T-helper 2 cell treated with Interferon-gamma antibody and Interleukin-4, amounts not matched to agents 5 μg/mL and 100 μg/mL, for 36 hours (primary cell): ENCODE data around the gene RANBP1.
"Not testable (repeated sequence)": the region's sequence is repeated elsewhere in the genome, so short reads cannot be mapped to it uniquely, and the experiment has no call there.

ENCODE experiments used
- DNase-seq: peaks from one replicate; pipeline ENCODE4 v3.0.0; 2021; ENCODE audit warnings: low spot score
- H3K27ac Mint-ChIP-seq: one replicate; pipeline ENCODE4 v1.8.0; 2021; ENCODE audit warnings: mild to moderate bottlenecking, mixed read lengths
- H3K27me3 Mint-ChIP-seq: one replicate; pipeline ENCODE4 v1.8.0; 2021; ENCODE audit warnings: low read depth, mixed read lengths
- H3K36me3 Mint-ChIP-seq: one replicate; pipeline ENCODE4 v1.8.0; 2021; ENCODE audit warnings: low read depth, mixed read lengths
- H3K4me1 Mint-ChIP-seq: one replicate; pipeline ENCODE4 v1.8.0; 2021; ENCODE audit warnings: low read depth, mixed read lengths
- H3K4me3 Mint-ChIP-seq: one replicate; pipeline ENCODE4 v1.8.0; 2022; ENCODE audit warnings: mild to moderate bottlenecking, moderate library complexity, mixed read lengths
- H3K9me3 Mint-ChIP-seq: one replicate; pipeline ENCODE4 v1.8.0; 2021; ENCODE audit warnings: mixed read lengths

The RANBP1 gene

DNA sequence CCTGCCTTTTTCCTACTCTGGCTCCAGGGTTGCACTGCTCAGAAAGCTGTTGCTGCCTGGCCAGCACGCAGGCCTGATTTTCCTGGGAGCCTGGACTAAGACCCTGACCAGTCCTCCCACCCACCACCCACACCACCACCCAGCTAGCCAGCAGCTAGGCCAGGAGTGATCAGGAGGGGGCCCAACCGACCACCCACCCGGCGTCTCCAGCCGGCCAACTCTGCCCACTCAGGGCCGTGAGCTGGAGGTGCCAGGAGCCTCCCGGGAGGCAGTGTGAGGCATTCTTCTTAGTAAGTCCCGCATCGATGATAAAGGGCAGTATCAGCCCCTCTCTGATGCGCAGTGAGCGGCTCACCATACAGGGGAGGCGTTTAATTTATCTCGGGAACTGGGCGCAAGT, 43.6 kb downstream of the RANBP1 start:
- H3K36me3 Mint-ChIP-seq, H3K9me3 Mint-ChIP-seq, H3K4me3 Mint-ChIP-seq, H3K4me1 Mint-ChIP-seq, H3K27ac Mint-ChIP-seq, H3K27me3 Mint-ChIP-seq, DNase-seq: not testable (repeated sequence)

DNA sequence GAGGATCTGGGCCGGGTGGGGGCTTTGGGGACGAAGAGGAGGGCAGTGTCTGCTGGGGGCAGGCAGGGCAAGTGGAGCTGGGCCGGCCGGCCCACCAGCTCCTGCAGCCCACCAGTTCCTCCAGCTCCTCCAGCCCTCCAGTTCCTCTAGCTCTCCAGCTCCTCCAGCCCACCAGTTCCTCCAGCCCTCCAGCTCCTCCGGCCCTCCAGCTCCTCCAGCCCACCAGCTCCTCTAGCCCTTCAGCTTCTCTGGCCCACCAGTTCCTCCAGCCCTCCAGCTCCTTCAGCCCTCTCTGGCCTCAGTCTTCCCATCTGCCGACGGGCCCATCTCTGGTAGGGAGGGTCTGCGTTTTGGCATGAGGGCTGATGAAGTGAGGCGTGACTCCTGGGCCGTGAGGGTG, 44.1 kb downstream of the RANBP1 start:
- peaks cover 6% of the 10 kb centered on the region for H3K9me3 Mint-ChIP-seq
- H3K27me3 Mint-ChIP-seq, result peaks cover 4% of the 10 kb centered on the region
- DNase-seq, result no peak
- H3K27ac Mint-ChIP-seq, result no peak overlapping the region
- no peaks in the 10 kb centered on the region for H3K36me3 Mint-ChIP-seq
- H3K4me1 Mint-ChIP-seq, result no peaks in the 10 kb centered on the region
- no peak overlapping the region for H3K4me3 Mint-ChIP-seq

DNA sequence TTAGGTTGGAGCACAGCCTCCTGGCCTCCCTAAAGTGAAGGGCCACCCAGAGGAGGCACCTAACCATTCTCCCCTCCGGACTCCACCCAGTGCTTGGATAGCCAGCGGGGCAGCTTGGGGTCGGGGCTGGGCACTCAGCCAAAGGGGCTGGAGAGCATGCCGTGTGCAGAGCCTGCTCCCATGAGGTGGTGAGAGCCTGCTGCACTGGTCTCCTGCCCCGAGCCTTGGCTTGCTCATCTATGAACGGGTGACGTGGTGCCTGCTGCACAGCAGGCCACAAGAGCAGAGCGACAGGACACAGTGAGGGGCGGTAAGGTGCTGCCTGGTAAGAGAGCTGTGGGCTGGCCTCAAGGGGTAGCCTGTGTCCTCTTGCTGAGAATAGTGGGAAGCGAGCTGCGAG, 49.0 kb downstream of the RANBP1 start:
- Mint-ChIP-seq H3K4me1 (no peaks in the 10 kb centered on the region), H3K27me3 (no peaks in the 10 kb centered on the region), H3K4me3 (no peak overlapping the region), H3K9me3 (peaks cover 6% of the 10 kb centered on the region), H3K36me3 (no peaks in the 10 kb centered on the region), H3K27ac (no peak overlapping the region)
- no peak for DNase-seq

DNA sequence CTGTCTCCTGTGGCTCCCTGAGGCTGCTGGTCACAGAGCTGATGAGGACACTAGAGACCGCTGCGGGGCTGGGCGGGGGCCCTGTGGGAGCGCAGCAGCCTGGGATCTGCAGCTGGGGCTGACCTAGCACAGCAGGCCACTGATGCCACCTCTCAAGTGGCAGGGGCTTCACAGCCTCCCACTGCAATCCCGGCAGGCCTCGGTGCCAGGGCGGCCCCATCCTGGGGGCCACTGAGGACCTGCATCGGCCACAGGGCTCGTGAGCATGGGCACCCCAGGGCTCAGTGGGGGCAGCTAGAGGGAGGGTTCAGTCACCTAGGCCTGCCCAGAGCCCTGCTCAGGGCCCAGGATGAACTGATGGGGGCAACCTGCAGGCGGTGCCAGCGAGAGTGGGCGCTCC, 49.5 kb downstream of the RANBP1 start:
- H3K36me3 Mint-ChIP-seq, result no peaks in the 10 kb centered on the region
- no peak overlapping the region for H3K4me3 Mint-ChIP-seq
- H3K9me3 Mint-ChIP-seq, result peaks cover 6% of the 10 kb centered on the region
- no peak for DNase-seq
- no peak overlapping the region for H3K27ac Mint-ChIP-seq
- H3K27me3 Mint-ChIP-seq, result no peaks in the 10 kb centered on the region
- H3K4me1 Mint-ChIP-seq, result no peaks in the 10 kb centered on the region

DNA sequence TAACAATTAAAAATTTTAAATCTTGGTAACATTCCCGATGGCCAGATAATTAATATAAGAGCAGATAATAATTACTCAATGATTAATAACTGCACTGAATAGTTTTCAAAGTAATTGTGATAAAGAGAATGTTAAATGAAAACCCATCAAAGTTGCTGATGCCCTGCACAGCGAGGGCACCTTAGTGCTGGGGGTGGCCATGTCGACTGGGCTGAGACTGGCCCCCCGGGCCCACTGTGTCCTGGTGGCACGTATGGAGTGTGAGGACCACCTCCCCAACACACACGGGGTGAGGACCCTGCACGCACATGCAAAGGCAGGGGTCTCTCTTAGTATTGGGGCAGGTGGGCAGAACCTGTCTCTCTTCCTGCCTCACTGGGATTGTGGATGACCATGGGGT, 50.0 kb downstream of the RANBP1 start:
- no peaks in the 10 kb centered on the region for H3K27me3 Mint-ChIP-seq
- DNase-seq, result no peak
- no peak overlapping the region for H3K4me3 Mint-ChIP-seq
- H3K36me3 Mint-ChIP-seq, result no peaks in the 10 kb centered on the region
- H3K4me1 Mint-ChIP-seq, result no peaks in the 10 kb centered on the region
- peaks cover 6% of the 10 kb centered on the region for H3K9me3 Mint-ChIP-seq
- H3K27ac Mint-ChIP-seq, result no peak overlapping the region

DNA sequence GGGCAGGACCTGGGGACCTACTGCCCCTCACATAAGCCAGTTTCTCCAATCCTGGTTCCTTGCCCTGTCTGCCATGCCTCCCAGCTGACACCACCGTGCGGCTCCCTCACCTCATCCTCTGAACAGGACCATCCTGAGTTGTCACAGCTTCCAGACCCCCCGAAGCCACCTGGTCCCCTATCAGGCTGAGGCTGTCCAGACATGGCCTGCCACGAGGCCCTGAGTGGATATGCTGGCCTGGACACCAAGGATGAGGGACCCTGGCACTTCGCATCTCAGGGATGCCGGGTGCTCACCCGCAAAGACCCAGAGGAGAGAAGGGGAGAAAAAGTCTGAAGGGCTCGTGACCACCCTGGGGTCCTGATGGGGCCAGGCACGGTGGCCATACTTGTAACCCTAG, 50.8 kb downstream of the RANBP1 start:
- Mint-ChIP-seq H3K9me3 (peaks cover 6% of the 10 kb centered on the region), H3K27me3 (no peaks in the 10 kb centered on the region), H3K4me3 (no peak overlapping the region), H3K4me1 (no peaks in the 10 kb centered on the region), H3K27ac (no peak overlapping the region), H3K36me3 (no peaks in the 10 kb centered on the region)
- DNase-seq, result no peak

DNA sequence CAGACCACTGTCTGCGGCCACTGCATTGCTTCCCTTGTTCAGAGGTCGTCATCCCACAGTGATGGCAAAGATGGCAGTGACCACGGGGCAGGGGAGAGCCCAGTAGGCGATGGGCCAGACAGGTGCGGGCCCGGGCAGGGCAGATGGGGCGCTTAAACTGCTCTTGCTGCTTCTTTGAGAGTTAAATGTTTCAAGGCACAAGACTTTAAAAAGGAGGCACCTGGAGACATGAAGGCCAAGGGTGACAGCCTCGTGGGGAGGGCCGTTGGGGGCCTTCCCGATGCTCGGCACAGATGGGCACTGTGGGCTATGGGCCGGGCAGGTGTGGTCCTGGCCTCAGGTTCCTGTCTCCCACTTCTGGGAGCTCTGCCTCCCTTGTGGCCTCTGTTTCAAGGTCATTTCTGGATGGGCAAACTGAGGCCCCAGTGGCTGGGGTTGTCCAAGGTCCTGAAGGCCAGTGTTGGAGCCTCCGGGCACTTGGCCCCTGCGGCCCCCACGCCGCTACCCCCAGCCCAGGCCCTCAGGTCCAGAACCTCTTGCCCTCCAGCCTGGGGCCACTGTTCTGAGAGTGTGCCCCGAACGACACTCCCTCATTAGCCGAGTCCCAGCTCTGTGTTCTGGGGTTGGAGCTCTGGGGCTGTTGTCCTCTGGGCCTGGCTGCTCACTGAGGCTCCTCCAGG, 51.9 kb downstream of the RANBP1 start:
- Mint-ChIP-seq H3K27me3 (no peaks in the 10 kb centered on the region), H3K4me3 (no peak overlapping the region), H3K36me3 (no peaks in the 10 kb centered on the region)

DNA sequence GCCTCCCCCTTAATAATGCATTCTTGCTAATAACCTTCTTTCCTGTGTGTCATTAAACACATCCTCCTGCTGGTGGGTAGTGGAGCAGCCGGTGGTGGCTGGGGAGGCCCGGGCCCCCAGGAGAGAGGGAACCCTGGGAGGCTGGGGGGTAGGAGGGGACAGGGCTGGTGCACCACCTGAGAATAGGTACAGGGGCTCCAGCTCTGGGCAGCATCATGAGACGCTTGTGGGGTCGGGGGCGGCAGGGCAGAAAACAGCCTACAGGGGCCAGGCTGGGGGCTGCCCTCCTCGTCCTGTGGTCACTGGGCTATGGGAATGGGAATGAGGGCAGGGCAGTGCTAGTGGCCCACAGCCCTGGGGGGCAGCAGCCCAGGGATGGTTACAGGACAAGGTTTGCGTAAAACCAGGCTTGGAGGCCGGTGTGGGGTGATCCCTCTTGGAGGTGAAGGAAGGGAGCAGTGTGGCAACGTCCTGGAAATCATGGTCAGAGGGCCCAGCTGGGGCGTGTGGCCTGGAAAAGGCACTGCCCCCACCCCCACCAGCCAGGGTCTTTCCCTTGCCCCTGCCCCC, 53.4 kb downstream of the RANBP1 start:
- no peak overlapping the region for H3K27ac Mint-ChIP-seq

More for the DNA sequence above, 51.9 kb downstream of the RANBP1 start:
- no peak for DNase-seq
- H3K27ac Mint-ChIP-seq, result no peak overlapping the region
- H3K4me1 Mint-ChIP-seq, result no peaks in the 10 kb centered on the region
- peaks cover 6% of the 10 kb centered on the region for H3K9me3 Mint-ChIP-seq

DNA sequence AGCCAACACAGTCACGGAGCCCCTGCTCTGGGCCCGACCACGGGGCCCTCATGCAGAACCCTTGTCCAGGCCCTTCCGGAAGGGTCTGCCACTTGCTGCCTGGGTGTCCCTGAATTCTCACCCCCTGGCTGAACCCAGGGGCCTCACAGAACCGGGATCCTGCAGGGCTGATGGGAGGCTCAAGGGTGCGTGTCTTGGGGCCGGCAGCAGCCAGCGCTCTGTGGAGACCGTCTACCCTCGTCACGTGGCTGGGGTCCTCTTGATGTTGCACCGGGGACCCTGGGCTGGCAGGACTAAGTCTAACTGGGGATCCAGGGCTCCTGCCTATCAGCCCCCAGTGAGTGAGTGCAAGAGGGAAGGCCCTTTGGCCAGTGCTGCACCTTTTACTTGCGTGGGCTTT, 54.3 kb downstream of the RANBP1 start:
- Mint-ChIP-seq H3K4me1 (no peaks in the 10 kb centered on the region), H3K4me3 (no peak overlapping the region), H3K36me3 (no peaks in the 10 kb centered on the region), H3K9me3 (no peaks in the 10 kb centered on the region), H3K27me3 (no peaks in the 10 kb centered on the region), H3K27ac (no peak overlapping the region)
- DNase-seq, result no peak

More for the DNA sequence above, 53.4 kb downstream of the RANBP1 start:
- no peak for DNase-seq
- Mint-ChIP-seq H3K4me3 (no peak overlapping the region), H3K9me3 (peaks cover 1% of the 10 kb centered on the region), H3K27me3 (no peaks in the 10 kb centered on the region), H3K4me1 (no peaks in the 10 kb centered on the region), H3K36me3 (no peaks in the 10 kb centered on the region)

DNA sequence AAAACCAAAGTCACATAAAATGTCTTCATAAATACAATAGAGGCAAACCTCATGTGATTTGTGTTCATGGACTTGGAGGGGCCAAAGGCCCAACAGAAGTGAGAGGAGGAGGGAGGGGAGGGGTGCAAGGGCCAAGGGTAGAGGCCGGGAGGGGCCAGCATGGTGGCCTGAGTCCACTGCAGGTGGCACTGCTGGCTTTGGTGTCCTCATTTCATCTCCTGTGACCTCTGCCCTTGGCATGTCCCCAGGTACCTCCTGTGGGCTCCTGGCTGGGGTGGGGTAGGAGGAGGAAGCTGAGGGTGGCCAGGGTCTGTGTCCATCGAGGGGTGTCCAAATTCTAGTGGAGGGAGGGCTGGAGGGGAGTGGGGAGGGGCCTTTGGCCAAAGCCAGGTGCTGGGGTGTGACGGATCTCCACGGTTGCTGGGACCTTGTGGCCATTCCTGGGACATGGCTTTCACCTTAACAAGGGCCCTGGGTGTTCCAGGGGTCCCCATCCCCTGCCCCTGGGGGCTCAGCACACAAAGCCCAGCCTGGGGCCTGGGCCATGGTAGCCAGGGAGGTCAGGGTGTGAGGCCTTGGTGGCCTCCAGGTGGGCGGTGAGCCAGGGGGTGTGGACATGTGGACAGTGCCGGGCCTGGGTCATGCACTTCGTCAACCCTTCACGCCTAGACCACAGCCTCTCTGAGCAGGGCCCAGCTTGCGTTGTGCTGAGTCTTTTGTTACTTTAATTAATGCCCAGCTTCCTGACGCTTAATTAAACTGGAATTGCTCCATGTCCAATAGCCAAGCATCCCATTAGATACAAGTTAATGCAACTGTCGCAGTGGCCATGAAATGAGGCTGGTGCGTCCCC, 55.6 kb downstream of the RANBP1 start:
- no peak for DNase-seq
- Mint-ChIP-seq H3K27ac (no peak overlapping the region), H3K4me3 (no peak overlapping the region), H3K4me1 (no peaks in the 10 kb centered on the region), H3K27me3 (no peaks in the 10 kb centered on the region), H3K36me3 (no peaks in the 10 kb centered on the region), H3K9me3 (no peaks in the 10 kb centered on the region)

DNA sequence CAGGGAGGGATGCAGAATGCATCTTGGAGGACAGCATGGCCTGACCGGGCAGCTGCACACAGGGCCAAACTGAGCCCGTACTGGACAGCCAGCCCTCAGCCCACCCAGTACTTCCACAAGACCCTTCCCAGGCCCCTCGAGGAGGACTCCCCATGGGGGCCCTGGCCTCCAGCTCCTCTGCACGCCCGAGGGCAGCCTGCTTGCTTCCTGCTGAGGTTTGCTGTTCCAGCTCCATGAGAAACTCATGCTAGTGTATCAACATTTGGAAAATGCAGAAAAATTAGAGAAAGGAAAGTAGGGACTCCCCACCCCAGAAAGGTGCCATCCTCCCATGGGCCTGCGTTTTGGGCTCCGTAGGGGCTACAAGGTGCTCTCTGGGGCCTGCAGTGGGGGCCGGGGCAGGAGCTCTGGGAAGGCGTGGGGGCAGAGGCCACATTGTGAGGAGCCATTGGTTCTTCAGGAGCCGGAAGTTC, 56.3 kb downstream of the RANBP1 start:
- no peaks in the 10 kb centered on the region for H3K27me3 Mint-ChIP-seq
- no peak overlapping the region for H3K4me3 Mint-ChIP-seq
- DNase-seq, result no peak
- H3K9me3 Mint-ChIP-seq, result no peaks in the 10 kb centered on the region
- no peaks in the 10 kb centered on the region for H3K4me1 Mint-ChIP-seq
- H3K36me3 Mint-ChIP-seq, result no peaks in the 10 kb centered on the region
- H3K27ac Mint-ChIP-seq, result no peak overlapping the region

DNA sequence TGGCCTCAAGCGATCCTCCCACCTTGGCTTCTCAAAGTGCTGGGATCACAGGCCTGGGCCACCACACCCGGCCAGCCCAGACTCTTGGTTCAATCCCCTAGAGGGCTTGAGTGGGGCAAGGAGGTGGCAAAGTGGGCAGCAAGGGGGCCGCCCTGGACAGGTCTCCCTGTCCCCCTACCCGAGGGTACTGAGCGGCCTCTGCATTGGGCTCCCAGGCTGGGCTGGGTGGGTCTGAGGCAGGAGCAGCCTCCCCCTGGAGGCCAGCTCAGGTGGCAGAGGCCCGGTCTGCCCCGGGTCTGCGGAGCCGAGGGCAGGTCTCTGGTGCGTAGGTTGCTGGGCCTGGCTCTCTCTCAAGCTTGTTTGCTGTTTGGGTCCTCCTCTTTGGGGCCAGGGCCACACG, 57.3 kb downstream of the RANBP1 start:
- no peak overlapping the region for H3K27ac Mint-ChIP-seq
- no peak overlapping the region for H3K4me3 Mint-ChIP-seq
- DNase-seq, result no peak
- H3K9me3 Mint-ChIP-seq, result no peaks in the 10 kb centered on the region
- H3K27me3 Mint-ChIP-seq, result no peaks in the 10 kb centered on the region
- H3K4me1 Mint-ChIP-seq, result no peaks in the 10 kb centered on the region
- H3K36me3 Mint-ChIP-seq, result no peaks in the 10 kb centered on the region

DNA sequence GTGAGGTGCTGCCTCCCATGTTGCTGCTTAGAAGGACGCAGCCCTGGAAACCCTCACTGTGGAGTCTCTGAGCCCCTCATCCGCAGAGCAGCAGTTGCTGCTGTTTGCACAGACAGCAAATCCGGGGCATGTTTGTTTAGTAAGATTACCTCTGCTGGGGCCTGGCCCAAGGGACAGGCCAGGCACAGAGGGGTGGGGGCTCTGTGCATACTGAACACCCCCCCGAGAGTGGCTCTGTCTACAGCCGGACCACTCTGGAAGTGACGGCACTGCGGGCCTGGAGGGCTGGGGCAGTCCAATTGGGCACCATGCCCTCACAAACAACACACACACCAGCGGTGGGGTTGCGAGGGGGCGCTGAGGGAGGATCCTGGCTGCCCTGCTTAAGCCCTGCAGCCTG, 57.9 kb downstream of the RANBP1 start:
- DNase-seq, result no peak

DNA sequence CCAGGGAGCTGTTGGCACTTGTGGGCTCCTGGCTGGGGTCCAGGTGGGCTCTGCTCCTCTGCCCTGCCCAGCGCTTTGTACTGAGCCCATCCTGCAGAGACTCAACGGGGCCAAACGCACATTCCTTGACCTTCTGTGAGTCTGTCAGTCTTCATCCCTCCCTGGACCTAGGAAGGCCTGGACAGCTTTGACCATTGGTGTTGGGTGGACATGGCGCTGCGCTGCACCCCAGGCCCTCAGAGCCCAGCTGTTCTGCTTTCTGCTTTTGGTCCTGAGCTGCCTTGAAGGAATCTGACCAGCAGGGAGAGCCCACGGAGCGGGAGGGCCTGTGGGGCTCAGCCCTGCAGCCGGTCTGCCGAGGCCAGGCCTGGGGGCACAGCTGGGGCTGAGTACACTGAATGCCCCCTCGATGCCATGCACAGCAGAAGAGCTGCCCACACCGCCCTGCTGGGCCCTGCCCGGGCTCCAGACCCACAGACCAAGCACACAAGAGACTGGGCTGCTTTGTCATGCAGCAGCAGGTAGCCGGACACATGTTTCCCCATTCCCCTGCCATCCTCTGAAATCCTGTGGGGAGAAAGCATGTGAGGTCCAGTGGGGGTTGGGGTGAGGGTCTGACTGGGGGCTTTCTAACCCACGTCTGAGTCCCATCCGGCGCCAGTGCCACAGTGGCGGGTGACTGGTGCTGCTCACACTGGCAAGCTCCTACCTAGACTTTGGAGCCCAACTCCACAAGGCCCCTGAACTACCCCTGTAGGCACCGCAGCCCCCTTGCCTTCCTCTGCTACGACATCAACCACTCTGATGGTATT, 59.1 kb downstream of the RANBP1 start:
- Mint-ChIP-seq H3K36me3 (no peaks in the 10 kb centered on the region), H3K4me3 (no peak overlapping the region), H3K9me3 (no peaks in the 10 kb centered on the region), H3K4me1 (no peaks in the 10 kb centered on the region), H3K27ac (no peak overlapping the region), H3K27me3 (no peaks in the 10 kb centered on the region)
- DNase-seq, result no peak

More for the DNA sequence above, 57.9 kb downstream of the RANBP1 start:
- H3K36me3 Mint-ChIP-seq, result no peaks in the 10 kb centered on the region
- H3K4me3 Mint-ChIP-seq, result no peak overlapping the region
- no peaks in the 10 kb centered on the region for H3K9me3 Mint-ChIP-seq
- H3K27ac Mint-ChIP-seq, result no peak overlapping the region
- H3K27me3 Mint-ChIP-seq, result no peaks in the 10 kb centered on the region
- no peaks in the 10 kb centered on the region for H3K4me1 Mint-ChIP-seq
